SHP77 treated with DMSO at 0.1 percent for 48 hours (cell line): ENCODE data around the gene TMEM59L.

ENCODE experiments used
- DNase-seq: peaks from one replicate; lab custom pipeline; 2025; lab: John Stamatoyannopoulos, UW

The TMEM59L gene

GRCh38 chr19:18608805-18609716 is 3.6 kb upstream of the TMEM59L start:
- no peak for DNase-seq

GRCh38 chr19:18609717-18610051 is 3.0 kb upstream of the TMEM59L start:
- DNase-seq: no peak

- no peak for DNase-seq
Observed at GRCh38 chr19:18610245-18610555, 2.5 kb upstream of the TMEM59L start.

DNA sequence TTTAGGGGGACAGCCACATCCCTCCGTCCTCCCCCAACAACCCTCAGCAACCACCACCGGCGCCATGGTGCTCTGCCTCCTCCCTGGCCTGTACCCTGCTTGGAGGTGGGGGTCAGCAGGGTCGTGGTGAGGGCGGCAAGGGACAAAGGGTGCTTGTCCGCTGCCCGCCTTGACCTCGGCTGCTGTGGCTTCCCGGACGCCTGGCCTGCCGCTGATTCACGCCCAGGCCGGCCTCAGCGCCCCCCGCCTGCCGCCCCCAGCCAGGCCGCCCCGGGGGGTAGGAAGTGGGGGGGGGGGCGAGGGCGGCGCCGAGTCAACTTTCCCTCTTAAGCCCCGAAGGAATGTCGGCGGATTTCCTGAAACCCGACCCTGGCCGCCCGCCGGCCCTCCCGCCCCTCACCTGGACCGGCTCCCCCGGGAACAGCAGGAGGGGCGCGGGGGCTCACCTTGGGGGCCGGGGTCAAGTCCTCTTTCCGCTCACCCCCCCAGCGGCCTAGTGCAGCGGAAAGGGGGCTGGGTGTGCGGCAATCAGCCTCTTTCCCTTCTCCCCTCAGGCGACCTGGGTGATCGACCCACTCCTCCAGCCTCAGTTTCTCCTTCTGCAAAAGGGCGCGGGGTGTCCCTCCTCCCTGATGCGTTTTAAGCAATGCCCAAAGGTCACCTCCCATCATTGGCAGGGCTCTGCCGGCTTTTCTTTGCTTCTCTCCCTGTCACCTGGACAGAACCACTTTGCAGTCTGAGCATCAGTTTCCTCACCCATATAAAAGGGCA is 1.9 kb upstream of the TMEM59L start:
- DNase-seq: no peak

GRCh38 chr19:18611327-18612050 is 1.2 kb upstream of the TMEM59L start:
- DNase-seq: no peak

DNA sequence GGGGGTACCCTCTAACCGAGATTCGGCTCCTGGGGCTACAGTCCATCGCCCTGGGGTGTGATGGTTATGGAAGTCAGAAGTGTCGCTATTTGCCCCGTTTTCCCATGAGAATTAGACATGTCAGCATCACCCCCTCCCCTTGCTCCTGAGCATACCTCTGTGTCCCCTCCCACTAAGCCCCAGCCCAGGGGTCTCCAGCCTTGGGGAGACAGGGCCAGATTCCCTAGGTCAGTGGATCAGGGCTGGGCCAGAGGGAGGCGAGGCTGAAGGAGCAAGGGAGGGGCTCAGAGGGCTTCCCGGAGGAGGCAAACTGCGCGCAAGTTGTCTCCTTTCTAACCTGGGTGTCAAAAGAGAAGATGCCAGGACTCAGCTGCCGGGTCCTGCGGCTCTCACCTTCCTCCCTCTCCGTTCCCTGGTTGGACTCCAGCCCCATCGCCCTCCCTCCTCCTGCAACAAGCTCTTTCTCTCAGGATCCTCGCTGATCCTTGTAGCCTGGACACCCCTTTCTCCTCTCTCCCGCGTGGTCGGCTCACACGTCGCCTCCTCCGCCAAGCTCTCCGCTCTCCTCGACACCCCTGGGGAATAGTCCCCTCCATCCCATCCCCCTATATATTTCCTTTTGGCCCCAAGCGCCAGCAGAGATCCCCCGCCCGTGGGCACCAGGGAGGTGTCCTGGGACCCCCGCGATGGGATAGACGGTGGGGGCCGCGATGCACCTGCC is 459 bp upstream of the TMEM59L start:
- no peak for DNase-seq

GRCh38 chr19:18613589-18614234 is 1.0 kb downstream of the TMEM59L start:
- no peak for DNase-seq

DNA sequence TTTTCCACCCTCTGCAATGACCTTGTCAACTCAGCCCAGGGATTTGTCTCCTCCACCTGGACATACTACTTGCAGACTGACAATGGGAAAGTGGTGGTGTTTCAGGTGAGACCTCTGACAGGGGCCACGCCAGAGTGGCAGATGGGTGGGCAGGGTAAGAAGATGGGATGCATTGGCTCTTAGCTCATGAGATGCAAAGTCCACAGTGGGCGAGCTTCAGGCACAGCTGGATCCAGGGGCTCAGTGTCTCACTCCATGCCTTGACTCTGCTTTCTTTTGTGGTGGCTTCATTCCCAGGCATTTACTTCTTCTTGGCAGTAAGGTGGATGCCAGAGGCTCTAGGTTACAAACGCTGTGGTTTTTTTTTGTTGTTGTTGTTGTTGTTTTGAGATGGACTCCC is 3.4 kb downstream of the TMEM59L start:
- DNase-seq: no peak

DNA sequence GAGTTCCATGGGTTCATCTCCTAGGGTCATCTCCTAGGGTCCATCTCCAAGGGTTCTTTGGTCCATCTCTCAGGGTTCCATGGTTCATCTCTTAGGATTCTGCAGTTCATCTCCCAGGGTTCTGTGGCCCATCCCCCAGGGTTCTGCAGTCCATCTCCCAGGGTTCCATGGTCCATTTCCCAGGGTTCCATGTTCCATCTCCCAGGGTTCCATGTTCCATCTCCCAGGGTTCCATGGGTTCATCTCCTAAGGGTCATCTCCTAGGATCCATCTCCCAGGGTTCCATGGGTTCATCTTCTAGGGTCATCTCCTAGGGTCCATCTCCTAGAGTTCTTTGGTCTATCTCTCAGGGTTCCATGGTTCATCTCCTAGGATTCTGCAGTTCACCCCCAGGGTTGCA is 4.9 kb downstream of the TMEM59L start:
- DNase-seq: no peak

DNA sequence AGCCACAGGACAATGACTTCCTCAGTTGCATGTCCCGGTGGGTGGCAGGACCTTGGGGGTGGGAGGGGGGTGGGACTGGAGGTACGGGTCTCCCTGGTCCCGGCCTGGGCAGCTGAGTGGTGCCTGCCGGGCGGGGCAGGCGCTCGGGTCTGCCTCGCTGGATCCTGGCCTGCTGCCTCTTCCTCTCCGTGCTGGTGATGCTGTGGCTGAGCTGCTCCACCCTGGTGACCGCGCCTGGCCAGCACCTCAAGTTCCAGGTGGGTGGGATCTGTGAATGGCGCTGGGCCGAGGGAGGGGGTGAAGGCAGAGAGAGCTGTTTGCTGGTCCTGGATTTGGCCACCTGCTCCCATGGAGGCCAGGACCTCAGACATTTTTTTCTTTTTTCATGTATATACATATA is 5.6 kb downstream of the TMEM59L start:
- no peak for DNase-seq

GRCh38 chr19:18620311-18620710 is 7.6 kb downstream of the TMEM59L start:
- DNase-seq: no peak

GRCh38 chr19:18620902-18621301 is 8.2 kb downstream of the TMEM59L start:
- no peak for DNase-seq

DNA sequence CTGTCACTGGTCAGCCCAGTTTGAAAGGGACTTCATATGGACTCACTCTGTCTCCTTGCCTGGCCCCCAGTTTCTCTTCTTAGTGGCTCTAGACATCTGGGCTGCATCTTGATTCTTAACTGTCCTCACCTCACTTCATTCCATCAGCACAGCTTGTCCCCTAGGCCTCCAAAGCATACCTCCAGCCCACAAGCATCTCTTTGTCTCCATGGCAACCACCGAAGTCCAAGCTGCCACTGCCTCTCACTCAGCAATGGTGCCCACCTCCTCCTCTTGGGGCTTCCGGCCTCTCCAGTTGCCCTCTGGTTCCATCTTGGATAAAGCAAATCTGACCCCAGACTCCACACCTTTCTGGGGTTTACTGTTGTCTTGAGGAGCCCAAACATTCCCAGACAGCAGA is 14.2 kb downstream of the TMEM59L start:
- DNase-seq: no peak

- DNase-seq: no peak
Observed at GRCh38 chr19:18629166-18630088, 16.8 kb downstream of the TMEM59L start.

DNA sequence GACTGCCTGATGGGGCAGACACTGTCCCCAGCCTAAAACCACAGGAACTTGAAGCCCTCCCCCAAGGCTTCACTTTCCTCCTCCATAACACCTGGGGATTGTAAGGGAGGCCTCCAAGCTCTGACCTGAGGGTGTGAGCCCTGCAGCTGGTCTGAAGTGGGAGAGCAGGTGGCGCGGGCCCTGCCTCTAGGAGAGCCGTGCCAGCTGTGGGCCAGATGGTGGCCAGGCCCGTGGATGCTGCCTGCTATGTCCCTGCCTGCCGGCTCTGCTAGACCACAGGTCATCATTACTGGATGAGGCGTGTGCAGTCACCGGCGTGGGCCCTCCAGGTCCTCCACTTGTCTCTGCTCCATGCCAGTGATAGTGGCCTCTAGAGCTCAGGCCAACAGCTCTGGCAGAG is 20.7 kb downstream of the TMEM59L start:
- peak; percentile 76 for DNase-seq

DNA sequence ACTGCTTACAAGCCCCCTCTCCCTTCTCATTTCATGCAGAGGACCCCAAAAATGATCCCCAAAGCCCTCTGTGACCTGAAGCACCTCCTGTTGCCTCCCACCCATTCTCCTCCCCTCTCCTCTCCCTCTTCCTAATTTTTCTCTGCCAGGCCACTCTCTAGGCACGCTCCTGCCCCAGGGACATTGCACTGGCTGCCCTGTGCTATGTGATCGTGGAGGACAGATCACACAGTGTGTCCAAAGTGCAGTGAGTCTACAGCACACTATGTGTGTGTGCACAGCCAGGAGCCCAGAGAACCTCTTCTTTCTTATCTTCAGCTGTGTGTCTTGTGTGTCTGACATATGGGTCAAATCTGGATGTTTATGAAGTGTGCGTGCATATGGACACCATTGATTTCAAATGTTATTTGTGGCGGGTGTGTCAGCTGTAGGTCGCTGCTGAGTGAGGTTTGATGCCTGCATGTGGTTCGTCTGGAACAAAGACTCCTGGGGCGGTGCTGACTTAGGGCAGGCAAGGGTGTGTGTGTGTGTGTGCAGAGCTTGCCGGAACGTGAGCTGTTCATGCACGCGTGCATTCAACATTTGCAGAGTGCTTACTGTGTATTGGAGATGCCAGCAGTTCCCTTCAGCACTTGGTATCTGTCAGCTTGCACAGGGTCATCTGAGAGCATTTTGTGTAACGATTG is 22.1 kb downstream of the TMEM59L start:
- DNase-seq: no peak

DNA sequence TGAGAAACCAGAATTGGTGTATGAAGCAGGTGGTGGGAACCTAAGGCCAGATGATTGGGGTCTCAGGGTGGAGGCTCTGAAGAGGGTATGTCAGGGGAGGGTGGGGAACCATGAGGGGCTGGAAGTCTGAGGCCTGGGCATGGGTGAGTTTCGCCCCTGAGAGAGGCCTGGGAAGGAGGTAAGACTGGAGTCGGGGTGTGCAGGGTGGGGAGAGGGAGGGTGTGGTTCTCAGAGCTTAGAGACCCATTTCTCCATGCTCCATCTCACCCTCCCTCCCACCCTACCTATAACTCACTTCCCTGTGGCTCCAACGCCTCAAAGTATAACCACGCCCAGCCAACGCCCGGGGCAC is 23.1 kb downstream of the TMEM59L start:
- no peak for DNase-seq

DNA sequence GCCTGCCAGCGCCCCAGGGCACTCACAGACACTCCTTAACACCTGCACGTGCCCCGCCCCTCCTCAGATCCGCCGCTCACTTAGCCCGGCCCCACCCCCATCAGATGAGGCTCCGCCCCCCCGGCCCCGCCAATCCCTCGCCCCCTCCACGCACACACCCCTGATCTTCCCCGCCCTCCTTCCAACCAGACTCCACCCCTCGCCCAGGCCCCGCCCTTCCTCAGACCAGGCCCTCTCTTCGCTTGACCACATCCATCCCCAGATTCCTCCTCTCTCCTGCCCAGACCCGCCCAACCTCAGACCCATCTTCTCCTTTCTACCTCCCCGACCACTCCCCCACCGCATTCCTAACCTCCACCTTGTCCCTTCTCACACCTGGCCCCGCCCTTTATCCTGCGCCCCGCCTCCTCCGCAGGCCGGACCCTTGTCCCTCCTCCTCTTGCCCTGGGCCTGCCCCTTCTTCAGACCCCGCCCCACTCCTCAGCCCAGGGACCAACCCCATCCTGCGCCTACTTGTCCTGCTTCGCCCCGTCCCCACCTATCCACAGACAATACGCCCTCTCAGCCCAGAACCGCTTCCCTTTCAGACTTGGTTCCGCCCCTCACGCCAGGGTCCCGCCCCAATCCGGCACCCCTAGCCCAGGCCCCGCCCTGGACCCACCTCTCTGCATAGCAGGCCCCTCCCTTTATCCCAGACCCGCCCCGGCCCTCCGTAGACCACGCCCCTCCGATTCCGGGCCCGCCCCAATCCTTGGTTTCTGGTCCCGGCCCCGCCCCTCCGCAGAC is 23.7 kb downstream of the TMEM59L start:
- peak; percentile 68 for DNase-seq

DNA sequence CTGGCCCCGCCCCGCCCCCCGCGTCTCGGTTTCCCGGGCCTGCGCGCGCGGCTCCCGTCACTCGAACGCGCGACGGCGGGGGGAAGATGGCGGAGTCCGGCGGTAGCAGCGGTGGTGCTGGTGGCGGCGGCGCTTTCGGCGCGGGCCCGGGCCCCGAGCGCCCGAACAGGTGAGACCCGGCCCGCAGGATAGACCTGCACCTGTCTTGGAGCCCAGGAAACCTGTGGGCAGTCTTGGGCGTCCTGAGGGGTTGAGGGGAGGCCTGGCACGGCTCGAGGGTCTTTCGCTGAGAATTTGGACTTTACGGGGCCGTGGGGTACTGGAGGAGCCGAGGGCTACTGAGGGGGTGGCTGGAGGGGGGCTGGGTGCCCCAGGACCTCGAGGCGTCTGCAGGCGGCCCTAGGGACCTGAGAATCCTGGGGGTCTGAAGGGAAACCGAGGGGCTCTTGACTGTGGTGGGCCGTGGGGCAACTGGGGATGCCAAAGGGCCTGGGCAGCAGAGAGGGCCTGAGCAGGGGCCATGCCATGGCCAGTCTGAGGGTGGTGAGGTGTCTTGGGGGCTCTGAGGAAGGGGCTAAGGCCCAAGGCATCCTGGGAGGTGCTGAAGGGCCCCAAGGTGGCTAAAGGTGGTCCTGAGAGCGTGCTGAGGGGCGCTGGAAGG is 24.4 kb downstream of the TMEM59L start, which contains the start of gene KLHL26:
Gene KLHL26 (plus strand): TSS at position 60 of the 661 bp plus-strand sequence. CDS start 27 bp downstream, at position 87.
- DNase-seq: no peak
